GM23248 (cell line): ENCODE measurements around the gene KHDC4.

Source experiments
- EZH2 ChIP-seq: fragments of 200-600 bp; sonication (generic); IDR thresholded peaks from 2 replicates; pipeline ENCODE4 v1.6.1; 2018; ENCODE audit warnings: antibody characterized with exemption, mild to moderate bottlenecking; ENCODE audit not compliant: insufficient read depth, poor library complexity, severe bottlenecking
- EZH2phosphoT487 ChIP-seq: fragments of 200-600 bp; sonication (generic); IDR thresholded peaks from 2 replicates; pipeline ENCODE4 v1.6.1; 2018; ENCODE audit warnings: antibody characterized with exemption, moderate library complexity, mild to moderate bottlenecking, low read depth; ENCODE audit not compliant: insufficient read depth

GRCh38 chr1:155966750-155967149 is 32.5 kb upstream of the KHDC4 start:
- no peak for TF ChIP-seq EZH2phosphoT487
- TF ChIP-seq EZH2, result no peak
